AG09319 (cell line): ENCODE data around the gene LINGO1.

Source experiments
- DNase-seq: peaks from one replicate; pipeline ENCODE4 v3.0.0-alpha.2; 2010; ENCODE audit warnings: low read depth; ENCODE audit errors: extremely low read depth
- CTCF ChIP-seq: IDR thresholded peaks from 2 replicates; pipeline ENCODE4 v1.5.1; 2011; ENCODE audit warnings: low read depth, mild to moderate bottlenecking, inconsistent platforms, low read length, moderate library complexity

LINGO1 gene

DNA sequence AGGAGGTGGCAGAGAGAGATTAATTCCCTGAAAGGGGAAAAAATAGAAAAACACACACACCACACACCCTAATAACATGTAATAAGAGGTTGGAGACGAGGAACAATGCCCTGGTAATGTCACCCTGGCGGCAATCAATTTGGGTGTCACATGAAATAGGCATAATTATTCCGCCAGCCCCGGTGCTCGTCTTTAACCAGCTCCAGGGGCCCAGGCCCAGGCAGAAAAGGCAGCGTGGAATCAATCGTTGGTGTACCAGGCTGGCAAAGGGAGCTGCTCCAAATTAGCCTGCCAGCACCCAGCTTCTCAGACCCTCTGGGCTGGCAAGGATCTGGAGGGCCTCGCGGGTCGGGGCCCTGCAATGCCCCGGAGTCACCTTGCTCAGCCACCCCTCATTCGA lies 5.6 kb downstream of the LINGO1 start:
- no peak for TF ChIP-seq CTCF
- DNase-seq = no peak

GRCh38 chr15:77626002-77626401 lies 6.7 kb downstream of the LINGO1 start:
- no peak for DNase-seq
- TF ChIP-seq CTCF = no peak

DNA sequence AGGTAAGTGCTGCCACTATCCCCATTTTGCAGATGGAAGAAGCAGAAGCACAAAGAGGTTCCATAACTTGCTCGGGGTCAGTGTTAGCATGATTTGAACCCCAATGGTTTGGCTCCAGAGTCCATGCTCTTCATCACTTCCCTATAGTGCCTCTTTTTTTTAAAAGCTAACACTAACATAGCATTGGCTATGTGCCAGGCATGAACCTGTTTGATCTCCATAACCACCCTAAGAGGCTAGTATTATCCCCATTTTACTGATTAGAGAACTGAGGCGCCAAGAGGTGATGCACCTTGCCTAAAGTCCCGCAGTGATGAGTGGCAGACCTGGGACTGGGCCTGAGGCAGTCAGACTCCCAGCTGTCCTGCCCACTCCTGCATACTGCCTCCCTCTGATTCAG lies 7.3 kb downstream of the LINGO1 start:
- no peak for TF ChIP-seq CTCF
- DNase-seq = no peak

DNA sequence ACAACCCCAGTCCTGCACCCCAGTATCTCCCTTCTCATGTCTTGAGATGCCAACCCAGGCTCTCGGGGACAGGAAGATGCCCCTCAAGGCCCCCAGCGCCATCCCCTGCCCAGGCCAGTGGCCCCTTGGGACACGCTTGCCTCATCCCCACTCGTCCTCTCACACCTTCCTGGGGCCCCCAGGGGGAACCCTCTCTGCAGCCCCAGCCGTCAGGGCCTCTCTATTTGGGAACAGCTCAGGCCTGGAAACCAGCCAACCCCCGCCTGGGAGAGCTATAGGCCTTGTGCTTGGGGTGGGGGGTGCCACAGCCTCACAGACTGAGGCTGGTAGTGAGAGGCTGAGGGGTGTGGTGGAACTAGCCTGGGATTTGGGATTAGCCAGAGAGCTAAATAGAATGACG lies 7.8 kb downstream of the LINGO1 start:
- no peak for DNase-seq
- TF ChIP-seq CTCF = no peak

GRCh38 chr15:77623755-77624524 lies 8.8 kb downstream of the LINGO1 start:
- no peak for TF ChIP-seq CTCF
- no peak for DNase-seq

DNA sequence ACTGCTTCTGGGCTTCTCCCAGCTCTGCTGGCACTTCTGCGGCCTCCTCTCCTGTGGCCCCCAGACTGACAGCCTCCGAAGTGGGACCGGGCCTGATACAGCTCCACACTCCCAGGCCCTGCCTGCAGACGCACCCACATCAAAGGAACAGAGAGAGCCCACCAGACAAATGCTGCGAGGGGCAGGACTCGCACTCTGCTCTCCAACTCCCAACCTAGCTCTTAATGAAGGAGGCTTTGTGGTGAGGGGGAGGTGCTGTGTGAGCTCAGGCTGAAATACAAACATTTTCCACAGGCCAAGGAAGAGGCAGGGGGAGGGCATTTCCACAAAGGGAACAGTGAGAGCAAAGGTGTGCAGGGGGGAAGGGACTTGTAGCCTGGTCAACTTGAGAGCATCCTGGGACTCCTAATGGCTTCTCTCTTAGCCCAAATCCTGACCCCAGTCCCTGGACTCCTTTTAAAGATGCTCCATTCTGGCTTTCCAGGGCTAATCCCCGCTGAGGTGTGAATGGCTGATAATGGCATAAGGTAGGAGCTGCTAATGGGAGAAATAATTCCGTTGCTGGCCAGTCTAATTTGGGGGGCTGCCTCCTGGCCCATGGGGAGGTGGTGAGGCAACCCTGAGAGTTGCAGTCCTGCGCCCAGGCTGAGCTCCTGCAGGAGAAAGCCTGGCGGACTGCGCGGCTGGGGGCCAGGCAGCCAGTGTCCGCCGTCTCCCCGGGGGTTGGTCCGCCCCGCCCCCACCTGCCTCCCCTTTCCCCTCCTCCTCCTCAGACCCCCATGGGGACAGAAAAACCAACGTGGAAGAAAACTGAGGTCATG lies 9.6 kb downstream of the LINGO1 start:
- TF ChIP-seq CTCF = no peak
- DNase-seq = no peak

- no peak for DNase-seq
- no peak for TF ChIP-seq CTCF
These were observed 10.3 kb downstream of the LINGO1 start for GRCh38 chr15:77622209-77622933.
